ENCODE results near the gene SEMA4G. TPM values are rescaled to one million over a fixed set of nuclear protein-coding genes. Genes with fewer than 3 reads are reported as not detected.

Gene SEMA4G
- total RNA-seq, 6 donors from 2014 or later, result 5.4 to 20.4 (median 8.5) TPM

- Histone ChIP-seq H3K4me3 (no peak overlapping the region), H3K27ac (no peak overlapping the region), H3K9me3 (no peaks in the 10 kb centered on the region), H3K27me3 (peaks cover 0 to 5% (median 2%) of the 10 kb centered on the region in 4 donors), H3K4me1 (peaks cover 18 to 33% (median 28%) of the 10 kb centered on the region in 4 donors), H3K36me3 (no peaks in the 10 kb centered on the region)
- 11 to 18% methylated on average over 10 to 11 of the region's 11 CpGs for WGBS, 2 donors
- peak; percentile 82 to 85 for ATAC-seq (ENCODE audit: low FRiP score in 2 of 2)
- peak; percentile 87 to 96 (median 92) for TF ChIP-seq CTCF (IDR thresholded peaks at IDR 0.05)
- TF ChIP-seq EP300 (IDR thresholded peaks at IDR 0.05), result no peak
- peak; percentile 82 to 95 for DNase-seq
Observed at GRCh38 chr10:101014230-101014884, 45.1 kb downstream of the SEMA4G start.

- ATAC-seq (ENCODE audit: low FRiP score in 2 of 2) (no peak), DNase-seq (no peak)
- peaks cover 18 to 33% (median 28%) of the 10 kb centered on the region in 4 donors for H3K4me1 ChIP-seq
- H3K9me3 ChIP-seq, result no peaks in the 10 kb centered on the region
- H3K27ac ChIP-seq, result no peak overlapping the region
- no peak for TF ChIP-seq POLR2A (IDR thresholded peaks at IDR 0.05)
- TF ChIP-seq POLR2AphosphoS5 (IDR thresholded peaks at IDR 0.05), result no peak
- no peak for TF ChIP-seq CTCF (IDR thresholded peaks at IDR 0.05)
- TF ChIP-seq EP300 (IDR thresholded peaks at IDR 0.05), result no peak
- 43 to 50% methylated on average over 6 to 7 of the region's 7 CpGs for WGBS, 2 donors
- no peaks in the 10 kb centered on the region for H3K36me3 ChIP-seq
- H3K27me3 ChIP-seq, result peaks cover 0 to 5% (median 2%) of the 10 kb centered on the region in 4 donors
- no peak overlapping the region for H3K4me3 ChIP-seq
Observed at GRCh38 chr10:101014966-101015581, 45.8 kb downstream of the SEMA4G start.

- TF ChIP-seq EP300 (IDR thresholded peaks at IDR 0.05) (no peak), CTCF (IDR thresholded peaks at IDR 0.05) (no peak), POLR2AphosphoS5 (IDR thresholded peaks at IDR 0.05) (no peak), POLR2A (IDR thresholded peaks at IDR 0.05) (no peak)
- no peak for ATAC-seq (ENCODE audit: low FRiP score in 2 of 2)
- DNase-seq, result peak in 1 of 2 donors; percentile 73
Observed at GRCh38 chr10:101015582-101015973, 46.3 kb downstream of the SEMA4G start.

GRCh38 chr10:101016814-101017213 is 47.5 kb downstream of the SEMA4G start:
- no peaks in the 10 kb centered on the region for H3K36me3 ChIP-seq
- DNase-seq, result no peak
- TF ChIP-seq POLR2AphosphoS5 (IDR thresholded peaks at IDR 0.05) (no peak), EP300 (IDR thresholded peaks at IDR 0.05) (no peak), POLR2A (IDR thresholded peaks at IDR 0.05) (no peak), CTCF (IDR thresholded peaks at IDR 0.05) (no peak)
- ATAC-seq (ENCODE audit: low FRiP score in 2 of 2), result no peak
- H3K27me3 ChIP-seq, result peaks cover 0 to 5% (median 2%) of the 10 kb centered on the region in 4 donors
- H3K4me1 ChIP-seq, result peaks cover 18 to 31% (median 25%) of the 10 kb centered on the region in 4 donors
- no peaks in the 10 kb centered on the region for H3K9me3 ChIP-seq
- WGBS, 2 donors, result 74 to 83% methylated on average over 5 of the region's 5 CpGs
- no peak overlapping the region for H3K27ac ChIP-seq
- no peak overlapping the region for H3K4me3 ChIP-seq

More at GRCh38 chr10:101015582-101015973, 46.3 kb downstream of the SEMA4G start:
- Histone ChIP-seq H3K27ac (no peak overlapping the region), H3K9me3 (no peaks in the 10 kb centered on the region), H3K36me3 (no peaks in the 10 kb centered on the region), H3K4me3 (no peak overlapping the region), H3K4me1 (peaks cover 18 to 33% (median 28%) of the 10 kb centered on the region in 4 donors), H3K27me3 (peaks cover 0 to 5% (median 2%) of the 10 kb centered on the region in 4 donors)
- WGBS, 2 donors, result 89% methylated on average over 6 of the region's 8 CpGs; no CpG with 5 or more reads in 1 of the 2 donors
